KBM-7 (cell line): ENCODE measurements around the gene DES.

Source experiments
- DNase-seq: peaks from one replicate; pipeline ENCODE4 v3.0.0-alpha.2; 2015
- in situ Hi-C: fragments of 300-500 bp; cut with MboI; formaldehyde crosslinking; loops from 2 replicates; pipeline ENCODE4 v1.14.3; 2020; ENCODE audit warnings: low sequenced_read_pairs, low pct_unique_long_range_greater_than_20kb, mixed read lengths

The DES gene

GRCh38 chr2:219448099-219448775 is 30.1 kb downstream of the DES start:
- no peak for DNase-seq

DNA sequence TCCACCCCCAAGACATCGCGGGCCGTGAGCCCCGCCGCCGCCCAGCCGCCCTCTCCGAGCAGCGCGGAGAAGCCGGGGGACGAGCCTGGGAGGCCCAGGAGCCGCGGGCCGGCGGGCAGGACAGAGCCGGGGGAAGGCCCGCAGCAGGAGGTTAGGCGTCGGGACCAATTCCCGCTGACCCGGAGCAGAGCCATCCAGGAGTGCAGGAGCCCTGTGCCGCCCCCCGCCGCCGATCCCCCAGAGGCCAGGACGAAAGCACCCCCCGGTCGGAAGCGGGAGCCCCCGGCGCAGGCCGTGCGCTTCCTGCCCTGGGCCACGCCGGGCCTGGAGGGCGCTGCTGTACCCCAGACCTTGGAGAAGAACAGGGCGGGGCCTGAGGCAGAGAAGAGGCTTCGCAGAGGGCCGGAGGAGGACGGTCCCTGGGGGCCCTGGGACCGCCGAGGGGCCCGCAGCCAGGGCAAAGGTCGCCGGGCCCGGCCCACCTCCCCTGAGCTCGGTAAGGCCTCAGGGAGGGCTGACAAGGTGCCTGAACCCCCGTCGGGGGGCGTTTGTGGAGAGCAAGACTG is 30.7 kb downstream of the DES start:
- in situ Hi-C loops: no loop called here
- DNase-seq: no peak

More at GRCh38 chr2:219448099-219448775, 30.1 kb downstream of the DES start:
- in situ Hi-C loops: no loop called here

- in situ Hi-C loops: no loop called here
- no peak for DNase-seq
Measured at GRCh38 chr2:219449609-219450008, 31.4 kb downstream of the DES start.

DNA sequence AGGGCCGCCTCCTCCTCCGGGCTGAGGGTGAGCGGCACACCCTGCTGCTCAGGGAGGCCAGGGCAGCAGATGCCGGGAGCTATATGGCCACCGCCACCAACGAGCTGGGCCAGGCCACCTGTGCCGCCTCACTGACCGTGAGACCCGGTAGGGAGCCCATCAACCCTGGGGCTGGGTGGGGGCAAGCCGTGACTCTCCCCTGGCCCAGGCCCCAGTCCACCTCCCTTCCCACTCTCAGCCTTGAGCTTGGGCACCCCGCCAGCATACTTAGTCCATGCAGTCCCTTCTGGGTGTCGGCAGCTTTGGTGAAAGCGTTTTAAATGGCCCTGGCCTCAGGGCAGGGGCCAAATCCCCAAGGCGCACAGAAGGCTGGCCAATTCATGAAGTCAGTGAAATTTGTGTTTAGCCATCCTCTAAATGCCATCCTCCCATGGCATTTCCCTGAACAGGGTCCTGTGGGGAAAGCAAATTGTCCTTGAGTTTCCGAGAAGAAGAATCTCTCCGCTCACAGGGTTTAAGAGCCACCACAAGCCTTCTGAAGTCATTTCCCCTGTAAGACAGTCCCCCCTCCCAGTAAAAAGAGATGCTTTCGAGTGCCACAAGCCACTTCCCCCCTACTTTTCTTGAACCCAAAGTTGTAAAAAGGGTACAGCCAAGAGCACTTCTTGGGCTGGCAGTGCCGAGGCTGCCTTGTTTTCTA is 33.6 kb downstream of the DES start:
- no peak for DNase-seq
- in situ Hi-C loops: no loop called here

DNA sequence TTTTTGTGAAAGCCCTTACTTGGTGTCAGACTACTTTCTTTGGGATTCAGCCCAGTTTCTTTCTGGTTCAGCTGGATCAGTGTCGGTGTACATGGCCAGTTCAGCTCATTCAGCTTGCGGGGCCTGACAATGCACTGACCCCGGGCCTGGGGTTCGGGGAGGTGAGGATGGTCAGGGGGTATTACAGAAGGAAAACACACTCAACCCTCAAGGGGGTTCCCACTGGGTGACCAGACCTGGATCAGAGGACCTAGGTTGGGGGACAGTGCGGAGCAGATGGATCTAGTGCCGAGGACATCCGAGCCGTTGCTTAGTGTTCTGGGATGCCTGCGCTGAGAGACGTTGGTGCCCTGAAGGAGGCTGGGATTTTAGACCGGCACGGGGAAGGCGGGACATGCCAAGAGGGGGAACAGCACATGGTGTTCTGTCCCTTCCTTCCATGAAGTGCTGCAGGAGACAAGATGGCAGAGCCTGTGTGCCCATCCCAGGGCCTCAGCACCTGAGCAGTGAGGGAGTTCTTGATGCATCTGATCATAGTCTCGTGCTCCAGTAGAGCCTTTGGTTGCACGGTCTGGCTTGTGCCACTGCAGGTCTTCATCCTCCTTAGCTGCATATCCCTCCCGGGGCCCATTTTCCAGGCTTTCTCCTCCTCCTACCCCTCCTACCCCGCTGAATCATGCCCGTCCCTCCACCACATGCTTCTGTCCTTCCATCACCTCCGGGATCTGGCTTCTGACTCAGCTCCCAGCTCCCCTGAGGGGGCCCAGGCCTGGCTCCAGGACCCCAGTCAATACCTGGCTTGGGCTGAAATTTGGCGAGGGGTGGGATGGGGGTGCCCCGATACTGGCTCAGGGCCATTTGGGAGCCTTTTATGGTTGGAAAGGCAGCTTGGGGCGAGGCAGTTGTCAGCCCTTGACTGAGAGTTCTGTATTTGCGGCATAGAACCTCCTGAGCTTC is 34.5 kb downstream of the DES start:
- no peak for DNase-seq
- in situ Hi-C loops: no loop called here

DNA sequence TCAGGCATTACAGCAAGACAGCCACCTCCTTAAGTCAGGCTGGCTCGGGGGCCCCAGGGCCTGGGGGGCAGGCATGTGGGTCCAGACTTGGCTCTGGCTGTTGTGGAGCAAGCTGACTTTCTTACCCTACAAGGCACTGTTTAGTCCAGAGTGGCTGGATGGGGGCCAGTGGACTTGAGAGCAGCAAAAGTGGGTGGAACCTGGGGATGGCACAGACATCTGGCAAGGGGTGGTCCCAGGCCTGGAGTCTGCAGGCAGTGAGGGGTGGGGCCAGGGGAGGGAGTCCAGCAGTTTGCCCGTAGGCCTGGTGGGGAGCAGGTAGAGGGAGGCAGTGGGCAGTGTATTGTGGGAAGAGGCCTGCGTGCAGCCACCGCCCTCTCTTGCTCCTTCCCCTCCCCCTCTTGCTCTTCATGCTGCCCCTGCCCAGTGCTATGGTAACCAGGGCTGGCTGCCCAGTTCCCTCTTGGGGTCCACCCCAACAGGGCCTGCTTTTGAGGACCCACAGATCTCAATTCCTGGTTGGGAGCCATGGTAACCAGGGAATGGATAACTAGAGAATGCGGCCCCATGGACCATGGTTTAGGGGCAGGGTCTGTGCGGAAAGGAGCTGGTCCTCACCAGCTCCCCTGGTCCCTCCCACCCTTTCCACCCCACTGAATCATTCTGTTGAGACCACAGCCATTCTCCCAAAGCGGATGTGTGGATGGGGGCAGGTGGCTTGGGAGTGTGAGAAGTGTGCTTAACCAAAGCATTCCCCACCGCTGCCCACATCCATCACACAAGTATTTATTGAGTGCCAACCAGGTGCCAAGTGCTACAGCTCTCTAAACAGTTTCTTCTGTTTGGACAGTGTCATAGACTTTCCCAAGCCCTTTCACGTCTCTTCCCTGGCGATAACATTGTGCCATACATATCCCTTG is 35.8 kb downstream of the DES start:
- DNase-seq: no peak
- in situ Hi-C loops: no loop called here

DNA sequence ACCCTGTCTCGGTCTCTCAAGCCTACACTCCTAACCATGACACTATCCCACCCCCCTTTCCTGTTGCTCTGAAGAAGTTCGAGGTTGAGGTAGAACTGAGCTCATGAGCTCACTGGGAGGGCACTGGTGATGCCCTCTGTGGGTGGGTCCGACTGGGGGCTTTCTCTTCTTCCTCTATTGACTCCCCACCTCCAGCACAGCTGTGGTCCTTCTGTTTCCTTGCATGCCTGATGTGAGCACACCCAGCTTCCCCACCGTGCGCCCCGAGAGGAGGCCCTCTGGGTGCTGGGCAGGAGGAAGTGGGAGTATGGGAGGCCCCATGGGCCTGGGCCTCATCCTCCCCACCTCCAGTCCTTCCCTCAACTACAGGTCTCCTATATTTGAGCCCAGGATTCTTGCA is 37.4 kb downstream of the DES start:
- DNase-seq: no peak
- in situ Hi-C loops: no loop called here

GRCh38 chr2:219457784-219458369 is 39.7 kb downstream of the DES start:
- in situ Hi-C loops: no loop called here
- no peak for DNase-seq

GRCh38 chr2:219458996-219459395 is 40.8 kb downstream of the DES start:
- no peak for DNase-seq
- in situ Hi-C loops: no loop called here

DNA sequence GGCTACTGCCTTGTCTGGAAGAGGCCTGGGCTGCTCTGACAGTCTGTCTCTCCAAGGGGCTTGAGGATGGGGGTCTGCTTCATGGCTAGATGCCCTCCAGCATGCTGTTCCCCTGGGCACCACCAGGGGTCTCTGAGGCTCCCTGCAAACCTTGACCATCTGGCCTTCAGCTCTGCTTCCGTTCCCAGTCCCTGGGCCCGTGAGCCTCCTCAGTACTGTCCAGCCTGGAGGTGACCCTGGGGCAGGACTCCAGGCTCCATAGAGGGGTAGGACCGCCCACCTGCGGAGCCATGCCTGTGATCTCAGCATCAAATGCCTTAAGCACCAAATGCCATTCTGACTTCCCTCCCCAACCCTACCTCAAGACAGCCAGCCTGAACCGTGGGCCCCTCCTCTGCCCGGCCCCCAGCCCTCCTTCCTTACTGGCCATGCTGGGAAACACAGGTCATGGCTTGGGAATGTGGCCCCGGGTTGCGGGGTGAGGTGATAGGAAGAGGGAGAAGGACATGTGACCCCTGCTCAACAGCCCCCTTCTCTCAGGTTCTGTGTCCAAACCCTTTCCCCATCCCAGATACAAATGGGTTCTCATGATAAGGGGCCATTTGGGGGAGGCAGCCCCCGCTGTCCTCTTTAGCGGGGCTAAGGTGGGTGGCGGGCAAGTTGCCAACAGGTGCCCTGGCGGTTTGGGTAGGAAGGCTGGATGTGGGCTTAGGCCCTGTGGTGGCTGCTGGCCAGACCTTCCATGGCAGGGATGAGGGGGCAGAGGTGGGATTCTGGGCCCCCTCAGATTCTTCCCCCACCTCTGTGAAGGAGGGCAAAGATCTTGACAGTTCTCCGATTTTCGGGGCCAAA is 41.5 kb downstream of the DES start:
- DNase-seq: peak; percentile 42
- in situ Hi-C loops: no loop called here

- in situ Hi-C loops: no loop called here
- no peak for DNase-seq
Measured at GRCh38 chr2:219460424-219460926, 42.3 kb downstream of the DES start.

GRCh38 chr2:219461047-219461514 is 42.9 kb downstream of the DES start:
- in situ Hi-C loops: no loop called here
- DNase-seq: no peak

DNA sequence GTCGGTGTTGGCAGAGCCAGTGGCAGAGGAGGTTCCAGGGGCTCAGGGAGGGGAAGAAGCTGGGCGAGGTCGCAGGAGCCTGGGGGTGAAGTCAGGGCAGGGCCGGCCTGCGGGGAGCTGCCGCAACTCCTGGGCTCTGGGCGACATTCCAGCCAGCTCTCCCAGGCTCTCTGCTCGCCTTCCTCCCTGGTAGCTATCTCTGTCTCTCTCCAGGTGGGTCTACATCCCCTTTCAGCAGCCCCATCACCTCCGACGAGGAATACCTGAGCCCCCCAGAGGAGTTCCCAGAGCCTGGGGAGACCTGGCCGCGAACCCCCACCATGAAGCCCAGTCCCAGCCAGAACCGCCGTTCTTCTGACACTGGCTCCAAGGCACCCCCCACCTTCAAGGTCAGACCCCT is 43.5 kb downstream of the DES start:
- in situ Hi-C loops: no loop called here
- no peak for DNase-seq

DNA sequence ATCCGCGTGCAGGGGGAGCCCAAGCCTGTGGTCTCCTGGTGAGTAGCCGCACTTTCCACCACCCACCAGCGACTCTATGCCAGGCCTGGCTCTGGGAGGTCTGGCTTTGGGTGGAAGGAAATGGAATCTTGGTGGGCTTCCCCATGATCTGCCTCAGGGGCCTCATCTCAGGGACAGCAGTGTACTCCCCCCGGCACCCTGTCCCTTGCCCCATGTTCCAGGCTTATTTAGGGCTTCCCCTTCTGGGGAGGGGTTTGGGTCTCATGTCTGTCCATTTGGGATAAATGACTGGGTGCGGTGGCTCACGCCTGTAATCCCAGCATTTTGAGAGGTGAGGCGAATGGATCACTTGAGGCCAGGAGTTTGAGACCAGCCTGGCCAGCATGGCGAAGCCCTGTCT is 44.2 kb downstream of the DES start:
- no peak for DNase-seq
- in situ Hi-C loops: no loop called here

- in situ Hi-C loops: no loop called here
- DNase-seq: no peak
Measured at GRCh38 chr2:219464286-219465032, 46.3 kb downstream of the DES start.
